ENCODE data around the gene RUNX2.

GRCh38 chr6:45709781-45710220, 381.7 kb downstream of the RUNX2 start:
- TF ChIP-seq RXRA (IDR thresholded peaks at IDR 0.05) (no peak), JUND (IDR thresholded peaks at IDR 0.05) (no peak), CTCF (IDR thresholded peaks at IDR 0.05; ENCODE audit: low read depth, low read length, missing input control) (no peak), EGR1 (IDR thresholded peaks at IDR 0.05; ENCODE audit: low read depth in 2 of 2) (no peak), YY1 (IDR thresholded peaks at IDR 0.05) (no peak), RAD21 (IDR thresholded peaks at IDR 0.05) (no peak), ATF3 (IDR thresholded peaks at IDR 0.05) (no peak), ZBTB33 (IDR thresholded peaks at IDR 0.05) (no peak), NR2F2 (IDR thresholded peaks at IDR 0.05) (no peak)

Data from liver (tissue), 3 donors.